Activated T-cell treated with anti-CD3 and anti-CD28 coated beads, Interleukin-2, amount 50 U/mL, for 72 hours (primary cell): ENCODE data around the gene FAM13A. TPM values are rescaled to one million over a fixed set of nuclear protein-coding genes. Genes with fewer than 3 reads are reported as not detected.

Source experiments
- ATAC-seq, 2 donors: fragments of 150-1000 bp; cut with Tn5 transposase; replicated peaks in 1 of 2; 2 replicates each; pipeline ENCODE4 v1.10.0; 2021; ENCODE audit warnings: moderate library complexity in 2 of 2, mild to moderate bottlenecking in 1 of 2
- DNase-seq, 2 donors: peaks; one replicate each; pipeline ENCODE4 v3.0.0; 2021 to 2022; ENCODE audit warnings: mixed read lengths in 1 of 2
- H3K27ac Mint-ChIP-seq: one replicate; pipeline ENCODE4 v1.8.0; 2022; ENCODE audit warnings: mild to moderate bottlenecking, moderate library complexity, mixed read lengths
- H3K27me3 Mint-ChIP-seq: one replicate; pipeline ENCODE4 v1.8.0; 2022; ENCODE audit warnings: low read depth, mixed read lengths
- H3K36me3 Mint-ChIP-seq, 2 donors: one replicate each; pipeline ENCODE4 v1.8.0; 2022; ENCODE audit warnings: mixed read lengths in 2 of 2, mild to moderate bottlenecking in 1 of 2; ENCODE audit not compliant: insufficient read depth in 2 of 2
- H3K4me1 Mint-ChIP-seq: one replicate; pipeline ENCODE4 v1.8.0; 2022; ENCODE audit warnings: low read depth, mixed read lengths
- H3K4me3 Mint-ChIP-seq, 2 donors: one replicate each; pipeline ENCODE4 v1.8.0; 2022; ENCODE audit warnings: mild to moderate bottlenecking in 2 of 2, mixed read lengths in 2 of 2, moderate library complexity in 2 of 2
- H3K9me3 Mint-ChIP-seq, 2 donors: one replicate each; pipeline ENCODE4 v1.8.0; 2022; ENCODE audit warnings: mixed read lengths in 2 of 2
- total RNA-seq, 2 donors: library from RNA; stranded (reverse); gene quantifications; one replicate each; pipeline ENCODE4 v1.2.3, GENCODE V29; 2022

FAM13A gene
- total RNA-seq, 2 donors from 2014 or later = 4.4 to 5.9 TPM

DNA sequence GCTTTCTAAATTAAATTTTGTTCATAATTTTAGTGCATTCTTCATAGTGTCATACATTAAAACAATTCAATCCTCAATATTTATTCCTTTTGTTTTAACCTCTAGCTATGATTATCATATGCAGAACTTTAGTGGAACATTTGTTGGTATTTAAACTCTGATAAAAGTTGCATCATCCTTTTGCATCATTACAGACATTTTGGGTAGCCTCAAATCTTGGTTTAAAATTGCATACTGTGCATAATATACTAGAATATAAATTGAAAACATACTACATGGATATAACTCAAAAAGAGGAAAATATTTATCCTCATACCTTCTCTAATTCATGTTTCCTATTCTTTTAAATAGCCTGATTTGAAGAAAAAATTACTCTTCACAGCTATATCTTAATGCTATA, 262.0 kb downstream of the FAM13A start:
- H3K27ac Mint-ChIP-seq = no peak overlapping the region
- peaks cover 7% of the 10 kb centered on the region for H3K27me3 Mint-ChIP-seq
- H3K4me3 Mint-ChIP-seq = no peak overlapping the region
- no peak for DNase-seq
- ATAC-seq = no peak
- peaks cover 4 to 10% of the 10 kb centered on the region in 2 donors for H3K36me3 Mint-ChIP-seq
- H3K4me1 Mint-ChIP-seq = peaks cover 29% of the 10 kb centered on the region
- no peaks in the 10 kb centered on the region for H3K9me3 Mint-ChIP-seq

- no peak for ATAC-seq
- H3K27me3 Mint-ChIP-seq = peaks cover 7% of the 10 kb centered on the region
- no peaks in the 10 kb centered on the region for H3K9me3 Mint-ChIP-seq
- peaks cover 25% of the 10 kb centered on the region for H3K4me1 Mint-ChIP-seq
- H3K36me3 Mint-ChIP-seq = peaks cover 4 to 10% of the 10 kb centered on the region in 2 donors
- no peak overlapping the region for H3K27ac Mint-ChIP-seq
- no peak for DNase-seq
- no peak overlapping the region for H3K4me3 Mint-ChIP-seq
These were observed 262.8 kb downstream of the FAM13A start for GRCh38 chr4:88794087-88794690.

GRCh38 chr4:88793475-88793874, 263.5 kb downstream of the FAM13A start:
- ATAC-seq (peak; percentile 55 to 66), DNase-seq (peak in 1 of 2 donors; percentile 36)
- Mint-ChIP-seq H3K27me3 (peaks cover 4% of the 10 kb centered on the region), H3K36me3 (peaks cover 4 to 10% of the 10 kb centered on the region in 2 donors), H3K9me3 (no peaks in the 10 kb centered on the region), H3K27ac (no peak overlapping the region), H3K4me3 (no peak overlapping the region), H3K4me1 (peaks cover 25% of the 10 kb centered on the region)

- H3K4me1 Mint-ChIP-seq = peaks cover 25% of the 10 kb centered on the region
- no peaks in the 10 kb centered on the region for H3K9me3 Mint-ChIP-seq
- peak overlapping the region; percentile 36 to 38 for H3K4me3 Mint-ChIP-seq
- H3K27ac Mint-ChIP-seq = no peak overlapping the region
- H3K36me3 Mint-ChIP-seq = peaks cover 4 to 10% of the 10 kb centered on the region in 2 donors
- no peaks in the 10 kb centered on the region for H3K27me3 Mint-ChIP-seq
- ATAC-seq (no peak), DNase-seq (no peak)
These were observed 264.2 kb downstream of the FAM13A start for GRCh38 chr4:88792821-88793220.

GRCh38 chr4:88792268-88792781, 264.7 kb downstream of the FAM13A start:
- Mint-ChIP-seq H3K27ac (peak overlapping the region; percentile 88), H3K9me3 (no peaks in the 10 kb centered on the region), H3K4me1 (peaks cover 25% of the 10 kb centered on the region), H3K27me3 (no peaks in the 10 kb centered on the region), H3K4me3 (peak overlapping the region; percentile 36 to 38), H3K36me3 (peaks cover 1 to 6% of the 10 kb centered on the region in 2 donors)
- ATAC-seq (peak; percentile 89 to 92), DNase-seq (peak in 1 of 2 donors; percentile 14)

DNA sequence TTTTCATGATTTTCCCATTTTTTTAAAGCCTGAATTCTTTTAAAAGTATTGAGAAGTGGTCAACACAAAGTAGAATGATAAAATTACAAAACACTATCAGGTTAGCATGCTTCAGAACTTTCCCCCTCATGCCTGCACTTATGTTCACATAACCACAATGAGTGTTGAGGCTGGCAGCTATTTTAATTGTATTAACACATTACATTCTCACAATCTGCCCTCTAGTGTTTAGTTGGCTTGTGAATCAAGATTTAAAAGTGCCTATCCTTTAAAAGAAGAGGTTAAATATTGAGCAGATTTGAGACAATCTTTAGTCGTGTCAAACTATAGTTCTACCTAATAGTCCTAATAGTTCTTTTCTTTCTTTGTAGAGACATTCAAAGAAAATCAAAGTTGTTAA, 265.7 kb downstream of the FAM13A start:
- no peak overlapping the region for H3K4me3 Mint-ChIP-seq
- H3K36me3 Mint-ChIP-seq = no peaks in the 10 kb centered on the region
- H3K9me3 Mint-ChIP-seq = no peaks in the 10 kb centered on the region
- no peak for DNase-seq
- no peak overlapping the region for H3K27ac Mint-ChIP-seq
- no peak for ATAC-seq
- H3K4me1 Mint-ChIP-seq = peaks cover 25% of the 10 kb centered on the region
- H3K27me3 Mint-ChIP-seq = no peaks in the 10 kb centered on the region

DNA sequence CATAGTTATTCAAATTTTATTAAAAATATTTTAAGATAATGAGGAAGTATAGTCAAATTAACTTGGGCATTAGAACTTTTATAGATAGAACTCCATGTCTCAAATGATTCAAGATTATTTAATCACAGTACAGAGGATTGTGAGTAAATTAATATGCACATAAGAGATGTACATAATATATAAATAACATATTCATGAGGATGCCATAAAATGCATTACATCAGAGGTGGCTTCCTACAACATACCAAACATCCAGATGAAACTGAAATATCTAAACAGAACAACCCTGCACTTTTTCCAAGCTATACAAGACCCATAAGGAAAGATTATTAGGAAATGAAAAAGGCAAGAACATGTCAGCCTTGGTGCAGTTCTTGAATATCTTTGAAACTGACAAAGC, 268.1 kb downstream of the FAM13A start:
- H3K4me3 Mint-ChIP-seq = no peak overlapping the region
- H3K36me3 Mint-ChIP-seq = peaks cover 0 to 2% of the 10 kb centered on the region in 2 donors
- no peaks in the 10 kb centered on the region for H3K9me3 Mint-ChIP-seq
- H3K27ac Mint-ChIP-seq = no peak overlapping the region
- DNase-seq (no peak), ATAC-seq (no peak)
- no peaks in the 10 kb centered on the region for H3K27me3 Mint-ChIP-seq
- peaks cover 25% of the 10 kb centered on the region for H3K4me1 Mint-ChIP-seq

GRCh38 chr4:88788424-88788823, 268.6 kb downstream of the FAM13A start:
- H3K9me3 Mint-ChIP-seq = no peaks in the 10 kb centered on the region

GRCh38 chr4:88786011-88786410, 271.0 kb downstream of the FAM13A start:
- H3K9me3 Mint-ChIP-seq = no peaks in the 10 kb centered on the region
- H3K4me1 Mint-ChIP-seq = no peaks in the 10 kb centered on the region
- H3K36me3 Mint-ChIP-seq = peaks cover 0 to 2% of the 10 kb centered on the region in 2 donors
- no peak overlapping the region for H3K27ac Mint-ChIP-seq
- no peaks in the 10 kb centered on the region for H3K27me3 Mint-ChIP-seq
- DNase-seq (no peak), ATAC-seq (no peak)
- no peak overlapping the region for H3K4me3 Mint-ChIP-seq

More at GRCh38 chr4:88788424-88788823, 268.6 kb downstream of the FAM13A start:
- no peak for DNase-seq
- peaks cover 0 to 2% of the 10 kb centered on the region in 2 donors for H3K36me3 Mint-ChIP-seq
- no peak for ATAC-seq
- no peak overlapping the region for H3K4me3 Mint-ChIP-seq
- H3K27ac Mint-ChIP-seq = no peak overlapping the region
- peaks cover 21% of the 10 kb centered on the region for H3K4me1 Mint-ChIP-seq
- H3K27me3 Mint-ChIP-seq = no peaks in the 10 kb centered on the region

- Mint-ChIP-seq H3K9me3 (no peaks in the 10 kb centered on the region), H3K27me3 (no peaks in the 10 kb centered on the region), H3K36me3 (peaks cover 0 to 2% of the 10 kb centered on the region in 2 donors), H3K4me3 (no peak overlapping the region), H3K4me1 (no peaks in the 10 kb centered on the region), H3K27ac (no peak overlapping the region)
- DNase-seq (no peak), ATAC-seq (no peak)
These were observed 276.6 kb downstream of the FAM13A start for GRCh38 chr4:88780389-88780788.

GRCh38 chr4:88779431-88779830, 277.6 kb downstream of the FAM13A start:
- no peaks in the 10 kb centered on the region for H3K4me1 Mint-ChIP-seq
- DNase-seq (no peak), ATAC-seq (no peak)
- H3K9me3 Mint-ChIP-seq = peaks cover 0 to 2% of the 10 kb centered on the region in 2 donors
- no peaks in the 10 kb centered on the region for H3K36me3 Mint-ChIP-seq
- H3K27ac Mint-ChIP-seq = no peak overlapping the region
- H3K27me3 Mint-ChIP-seq = no peaks in the 10 kb centered on the region
- no peak overlapping the region for H3K4me3 Mint-ChIP-seq

- no peak overlapping the region for H3K4me3 Mint-ChIP-seq
- H3K4me1 Mint-ChIP-seq = no peaks in the 10 kb centered on the region
- DNase-seq (no peak), ATAC-seq (no peak)
- H3K9me3 Mint-ChIP-seq = peaks cover 0 to 3% of the 10 kb centered on the region in 2 donors
- H3K36me3 Mint-ChIP-seq = no peaks in the 10 kb centered on the region
- H3K27me3 Mint-ChIP-seq = no peaks in the 10 kb centered on the region
- no peak overlapping the region for H3K27ac Mint-ChIP-seq
These were observed 281.5 kb downstream of the FAM13A start for GRCh38 chr4:88775529-88775928.

DNA sequence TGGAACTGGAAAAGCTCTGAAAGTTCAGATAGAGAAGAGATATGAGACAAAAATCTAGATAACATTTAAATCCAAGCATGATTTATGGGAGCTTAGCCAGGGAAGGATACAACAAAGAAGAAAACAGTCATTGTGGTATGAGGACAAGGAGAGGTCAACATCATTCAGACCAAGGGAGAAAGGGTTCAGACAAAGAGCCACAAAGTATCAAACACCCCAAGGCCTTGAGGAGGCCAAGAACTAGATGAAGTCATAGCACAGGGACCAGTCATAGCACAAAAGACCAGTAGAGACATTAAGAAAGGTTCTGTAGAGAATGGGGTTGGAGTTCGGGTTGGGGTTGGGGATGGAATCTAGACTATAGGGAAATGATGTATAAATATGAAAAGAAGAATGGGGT, 282.0 kb downstream of the FAM13A start:
- H3K9me3 Mint-ChIP-seq = peaks cover 0 to 3% of the 10 kb centered on the region in 2 donors
- no peak for ATAC-seq
- no peaks in the 10 kb centered on the region for H3K36me3 Mint-ChIP-seq
- no peaks in the 10 kb centered on the region for H3K4me1 Mint-ChIP-seq
- H3K27ac Mint-ChIP-seq = no peak overlapping the region
- no peaks in the 10 kb centered on the region for H3K27me3 Mint-ChIP-seq
- H3K4me3 Mint-ChIP-seq = no peak overlapping the region
- DNase-seq = no peak
